Measurements from ENCODE around the gene APP. TPM values are rescaled to one million over a fixed set of nuclear protein-coding genes. Genes with fewer than 3 reads are reported as not detected.

APP gene
- total and polyA plus RNA-seq, 7 donors, result 37.7 to 118 (median 56.6) TPM

GRCh38 chr21:26140926-26141325 lies 29.6 kb downstream of the APP start:
- Histone ChIP-seq H3K27me3 (ENCODE audit: insufficient read depth in 3 of 3, low read length in 2 of 3) (no peaks in the 10 kb centered on the region), H3K36me3 (ENCODE audit: insufficient read depth in 1 of 2, low read depth in 1 of 2) (no peaks in the 10 kb centered on the region), H3K27ac (no peak overlapping the region), H3K4me1 (no peaks in the 10 kb centered on the region), H3K4me3 (no peak overlapping the region), H3K9me3 (no peaks in the 10 kb centered on the region)
- DNase-seq, result no peak
- TF ChIP-seq CTCF (IDR thresholded peaks at IDR 0.05), result no peak
- 78 to 86% (median 81%) methylated on average over 3 of the region's 3 CpGs for WGBS, 3 donors
- intact Hi-C loops (cut with DNase I), result no loop called here
- no peak for ATAC-seq

DNA sequence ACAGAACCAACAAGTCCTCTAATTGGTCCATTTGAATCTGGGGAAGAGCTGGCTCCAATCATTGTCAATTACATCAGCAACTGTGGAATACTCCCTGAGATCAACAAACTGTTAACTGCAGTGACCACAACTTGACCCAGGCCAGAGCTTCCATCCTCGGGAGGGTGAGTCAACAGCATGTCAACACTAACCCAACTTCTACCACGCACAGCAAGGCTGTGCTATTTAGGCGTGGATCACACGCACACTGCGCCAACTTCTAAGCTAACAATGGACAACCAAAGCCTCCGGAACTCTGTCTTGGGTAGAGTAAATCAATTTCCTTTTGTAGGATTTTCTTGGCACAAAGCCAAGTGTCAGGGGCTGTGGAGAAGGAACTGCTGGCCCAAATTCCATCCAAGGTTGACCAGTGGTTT lies 30.4 kb downstream of the APP start:
- DNase-seq (peak; percentile 31 to 55), ATAC-seq (peak; percentile 68 to 79 (median 76))
- Histone ChIP-seq H3K4me1 (no peaks in the 10 kb centered on the region), H3K27me3 (ENCODE audit: insufficient read depth in 3 of 3, low read length in 2 of 3) (no peaks in the 10 kb centered on the region), H3K36me3 (ENCODE audit: insufficient read depth in 1 of 2, low read depth in 1 of 2) (no peaks in the 10 kb centered on the region), H3K4me3 (no peak overlapping the region), H3K9me3 (no peaks in the 10 kb centered on the region), H3K27ac (no peak overlapping the region)
- intact Hi-C loops (cut with DNase I), result no loop called here
- TF ChIP-seq CTCF (IDR thresholded peaks at IDR 0.05), result no peak
- WGBS, 3 donors, result 22 to 46% (median 27%) methylated on average over 6 of the region's 6 CpGs

- H3K27me3 ChIP-seq (ENCODE audit: insufficient read depth in 3 of 3, low read length in 2 of 3), result no peaks in the 10 kb centered on the region
- DNase-seq (no peak), ATAC-seq (no peak)
- no peaks in the 10 kb centered on the region for H3K9me3 ChIP-seq
- no peak for TF ChIP-seq CTCF (IDR thresholded peaks at IDR 0.05)
- no peaks in the 10 kb centered on the region for H3K4me1 ChIP-seq
- no peak overlapping the region for H3K27ac ChIP-seq
- intact Hi-C loops (cut with DNase I), result no loop called here
- H3K4me3 ChIP-seq, result no peak overlapping the region
- WGBS, 3 donors, result 83 to 87% (median 85%) methylated on average over 6 of the region's 6 CpGs
- no peaks in the 10 kb centered on the region for H3K36me3 ChIP-seq (ENCODE audit: insufficient read depth in 1 of 2, low read depth in 1 of 2)
Observed at GRCh38 chr21:26138615-26139257, 31.8 kb downstream of the APP start.

GRCh38 chr21:26137379-26138060 lies 33.0 kb downstream of the APP start:
- no peak for DNase-seq
- TF ChIP-seq CTCF (IDR thresholded peaks at IDR 0.05), result no peak
- ATAC-seq, result peak in 2 of 4 donors; percentile 39 to 40
- Histone ChIP-seq H3K27ac (no peak overlapping the region), H3K27me3 (ENCODE audit: insufficient read depth in 3 of 3, low read length in 2 of 3) (no peaks in the 10 kb centered on the region), H3K9me3 (no peaks in the 10 kb centered on the region), H3K4me1 (no peaks in the 10 kb centered on the region), H3K36me3 (ENCODE audit: insufficient read depth in 1 of 2, low read depth in 1 of 2) (no peaks in the 10 kb centered on the region), H3K4me3 (no peak overlapping the region)
- 85 to 91% (median 90%) methylated on average over 4 of the region's 4 CpGs for WGBS, 3 donors
- intact Hi-C loops (cut with DNase I), result no loop called here

Data from psoas muscle (tissue), 8 donors.